HepG2 (cell line): ENCODE results near the gene EEF1A2. TPM values are rescaled to one million over a fixed set of nuclear protein-coding genes. Genes with fewer than 3 reads are reported as not detected.
A peak's percentile ranks its signal among the peaks of the same experiment; 100 is the strongest.

ENCODE experiments used
- ATAC-seq: fragments of 200-7000 bp; cut with Tn5 transposase; 3 replicates; pipeline ENCODE4 v1.9.1; 2020; ENCODE audit warnings: mild to moderate bottlenecking, moderate library complexity
- BruUV-seq: library from RNA; stranded (reverse); fragments of 400-500 nt; replicated peaks from 2 replicates; lab custom pipeline; 2021; lab: Mats Ljungman, UMichigan
- CTCF ChIA-PET: fragments of 300-600 bp; formaldehyde crosslinking; extraction: SDS; loops from one replicate; lab custom pipeline; 2021; ENCODE audit warnings: low total read pairs, inconsistent platforms, low intra/inter-chr PET ratio; lab: Yijun Ruan, JAX
- POLR2A ChIA-PET: fragments of 350-600 bp; sonication (Branson Sonifier 250); formaldehyde crosslinking; loops from one replicate; lab custom pipeline; 2020; ENCODE audit warnings: antibody characterized with exemption, inconsistent platforms; lab: Yijun Ruan, JAX
- DNase-seq: peaks from one replicate; pipeline ENCODE4 v3.0.0-alpha.2; 2015; ENCODE audit warnings: low spot score
- FAIRE-seq: peaks from 3 replicates; lab custom pipeline; 2011; peaks lifted over from hg19 to GRCh38; lab: Jason Lieb, UNC
- H2AFZ ChIP-seq: one replicate; pipeline ENCODE4 v1.6.1; 2011; ENCODE audit warnings: low read length, inconsistent platforms
- H3K27ac ChIP-seq: fragments of 300-600 bp; 3 replicates; pipeline ENCODE4 v1.8.0; 2011; ENCODE audit warnings: mixed run types, mild to moderate bottlenecking, mixed read lengths, low read length, inconsistent platforms; ENCODE audit not compliant: insufficient read depth; ENCODE audit errors: extremely low read length
- H3K27me3 ChIP-seq, 2 experiments: fragments of 200-600 bp in 1 of 2; 2 replicates in 1 of 2; 3 replicates in 1 of 2; pipeline versions ENCODE4 v1.6.0 to v1.8.0; 2011; ENCODE audit warnings: low read length in 2 of 2, mild to moderate bottlenecking in 2 of 2, moderate library complexity in 2 of 2, inconsistent platforms in 1 of 2; ENCODE audit not compliant: insufficient read depth in 2 of 2, control insufficient read depth in 1 of 2
- H3K36me3 ChIP-seq, 2 experiments: fragments of 200-600 bp in 1 of 2; replicated peaks in 1 of 2; 2 replicates in 1 of 2; 3 replicates in 1 of 2; pipeline versions ENCODE4 v1.5.1 to v1.8.0; 2011; ENCODE audit warnings: low read length in 2 of 2, inconsistent platforms in 1 of 2; ENCODE audit not compliant: insufficient read depth in 2 of 2, control insufficient read depth in 1 of 2
- H3K4me1 ChIP-seq: 2 replicates; pipeline ENCODE4 v1.5.1; 2012; ENCODE audit warnings: low read length, inconsistent platforms; ENCODE audit not compliant: insufficient read depth
- H3K4me2 ChIP-seq: 2 replicates; pipeline ENCODE4 v1.6.0; 2011; ENCODE audit warnings: low read depth, low read length, inconsistent platforms
- H3K4me3 ChIP-seq, 3 experiments: fragments of 200-600 bp in 1 of 3; sonication (generic), shearing (Covaris generic) in 1 of 3; replicated peaks in 1 of 3; 2 replicates each; pipeline ENCODE4 v1.5.1; 2011 to 2016; ENCODE audit warnings: low read length in 3 of 3, inconsistent platforms in 2 of 3, low read depth in 2 of 3, mild to moderate bottlenecking in 2 of 3, control low read depth in 1 of 3, mixed read lengths in 1 of 3; ENCODE audit not compliant: insufficient read depth in 1 of 3
- H3K79me2 ChIP-seq: one replicate; pipeline ENCODE4 v1.6.1; 2011; ENCODE audit warnings: low read length, inconsistent platforms; ENCODE audit not compliant: insufficient read depth
- H3K9ac ChIP-seq: 2 replicates; pipeline ENCODE4 v1.6.0; 2011; ENCODE audit warnings: mild to moderate bottlenecking, low read depth, low read length, inconsistent platforms; ENCODE audit not compliant: insufficient read depth
- H3K9me3 ChIP-seq: 2 replicates; pipeline ENCODE4 v1.5.1; 2012; ENCODE audit warnings: mild to moderate bottlenecking, low read length
- H4K20me1 ChIP-seq: 2 replicates; pipeline ENCODE4 v1.6.0; 2011; ENCODE audit warnings: inconsistent platforms, mild to moderate bottlenecking, low read length, moderate library complexity; ENCODE audit not compliant: insufficient read depth
- HDAC6 ChIP-seq: fragments of 200-600 bp; sonication (generic); IDR thresholded peaks from 2 replicates; pipeline ENCODE4 v1.7.0; 2017; ENCODE audit warnings: mild to moderate bottlenecking, antibody characterized with exemption, low read length, low read depth
- HMGXB4 ChIP-seq, 2 experiments: sonication (generic) in 1 of 2; formaldehyde crosslinking in 1 of 2; IDR thresholded peaks; 2 replicates each; pipeline versions ENCODE4 v1.4.0 to v1.6.1; 2018 to 2020; ENCODE audit warnings: missing genetic modification reagents in 2 of 2, borderline replicate concordance in 1 of 2, low read depth in 1 of 2, mild to moderate bottlenecking in 1 of 2, missing biosample characterization in 1 of 2
- HNF1A ChIP-seq, 2 experiments: sonication (generic) in 1 of 2; formaldehyde crosslinking in 1 of 2; IDR thresholded peaks; 2 replicates each; pipeline versions ENCODE4 v1.4.0 to v1.6.1; 2016 to 2020; ENCODE audit warnings: borderline replicate concordance in 1 of 2, low read depth in 1 of 2, mild to moderate bottlenecking in 1 of 2, missing genetic modification reagents in 1 of 2
- PCBP1 ChIP-seq: fragments of 200-400 bp; formaldehyde crosslinking; IDR thresholded peaks from 2 replicates; pipeline ENCODE4 v1.6.1; 2017; ENCODE audit warnings: mild to moderate bottlenecking, low read depth, low read length, borderline replicate concordance
- ZNF253 ChIP-seq: sonication (generic); formaldehyde crosslinking; IDR thresholded peaks from 2 replicates; pipeline ENCODE4 v1.8.0; 2022; ENCODE audit warnings: mild to moderate bottlenecking, missing genetic modification reagents, borderline replicate concordance
- ZNF44 ChIP-seq: sonication (generic); formaldehyde crosslinking; IDR thresholded peaks from 2 replicates; pipeline ENCODE4 v1.5.1; 2020; ENCODE audit warnings: mild to moderate bottlenecking, missing genetic modification reagents
- ZNF660 ChIP-seq: sonication (generic); formaldehyde crosslinking; IDR thresholded peaks from 2 replicates; pipeline ENCODE4 v1.5.1; 2020; ENCODE audit warnings: mild to moderate bottlenecking, low read depth, missing genetic modification reagents, borderline replicate concordance
- ZSCAN20 ChIP-seq: sonication (generic); formaldehyde crosslinking; IDR thresholded peaks from 2 replicates; pipeline ENCODE4 v1.4.0; 2020; ENCODE audit warnings: missing genetic modification reagents, mild to moderate bottlenecking, borderline replicate concordance
- WGBS: methylation state at CpG from one replicate; pipeline ENCODE4 v1.1.6; 2017; ENCODE audit warnings: low lambda C conversion rate; 5-methylcytosine and 5-hydroxymethylcytosine counted together
- in situ Hi-C: cut with HindIII; loops from 2 replicates; pipeline ENCODE4 v1.10.0; 2017; ENCODE audit warnings: low pct_unique_long_range_greater_than_20kb; ENCODE audit not compliant: extremely low pct_ligation_motif_present
- intact Hi-C: fragments of 100-400 bp; cut with micrococcal nuclease; formaldehyde crosslinking; loops from one replicate; pipeline ENCODE4 v1.10.0; 2022; ENCODE audit not compliant: unreplicated experiment
- polyA plus RNA-seq, 8 experiments: library from polyadenylated mRNA; depleted of rRNA in 3 of 8; stranded (reverse) in 7 of 8; unstranded in 1 of 8; fragments of >200 nt; fragmentation: Illumina TruSeq in 4 of 8; extraction: Trizol in 4 of 8; gene quantifications; 2 replicates each; pipeline versions ENCODE4 v1.2.1 to v1.2.3, GENCODE V29; 2011 to 2016; ENCODE audit warnings: low read depth in 4 of 8, missing spikeins in 1 of 8, mixed read lengths in 1 of 8; ENCODE audit not compliant: insufficient read depth in 1 of 8
- total RNA-seq, 5 experiments: library from RNA; depleted of rRNA; stranded (reverse); fragments of >200 nt; fragmentation: Illumina TruSeq; extraction: Trizol; gene quantifications; 2 replicates each; pipeline ENCODE4 v1.2.3, GENCODE V29; 2016; ENCODE audit warnings: low read depth in 1 of 5
- TF ChIP-seq, protein P1 (sequence below): sonication (generic); formaldehyde crosslinking; IDR thresholded peaks from 2 replicates; pipeline ENCODE4 v1.5.1; 2020; ENCODE audit warnings: mild to moderate bottlenecking, moderate library complexity, missing genetic modification reagents
- TF ChIP-seq, protein P2 (sequence below): IDR thresholded peaks from 2 replicates; pipeline ENCODE4 v1.6.1; 2016; ENCODE audit warnings: missing compliant biosample characterization, missing genetic modification reagents, borderline replicate concordance

EEF1A2 gene
- total and polyA plus RNA-seq, 2 of the 13 experiments (the other 11 are each of a cell fraction or from before 2014, with no cell fraction given) = 0.44 to 0.87 TPM

- ChIA-PET CTCF (interaction anchor here (1.1 to 2.7 kb wide), 6 partner anchors 35 to 531 kb away, joined by 3 to 29 read pairs (median 8); partner anchors contain the start of genes HELZ2 and TPD52L2), POLR2A (interaction anchor here (0.7 to 2.7 kb wide), 27 partner anchors 8 to 543 kb away, joined by 3 to 26 read pairs (median 5); partner anchors contain the start of genes GMEB2, HELZ2, LIME1 and PPDPF)
- ATAC-seq (peak; percentile 50), FAIRE-seq (no peak), DNase-seq (peak; percentile 67)
- H3K27ac ChIP-seq = no peak overlapping the region
- intact Hi-C loops = loop anchor here (1.0 to 10.0 kb wide), 7 partner anchors 35 to 434 kb away; partner anchors contain the start of genes GMEB2, LIME1, RTEL1 and SLC2A4RG
- H2AFZ ChIP-seq = no peak overlapping the region
- peaks cover 48% of the 10 kb centered on the region for H3K4me1 ChIP-seq
- no peaks in the 10 kb centered on the region for H3K9me3 ChIP-seq
- no peaks in the 10 kb centered on the region for H4K20me1 ChIP-seq
- no peaks in the 10 kb centered on the region for H3K79me2 ChIP-seq
- H3K27me3 ChIP-seq = peaks cover 49 to 69% of the 10 kb centered on the region in 2 experiments
- peak overlapping the region; percentile 89 for H3K4me2 ChIP-seq
- H3K36me3 ChIP-seq = no peaks in the 10 kb centered on the region
- no TSS peak for BruUV-seq
- in situ Hi-C loops = loop anchor here (5.0 kb wide), 1 partner anchor 39 kb away; no protein-coding TSS in a partner anchor
- 0 out of 2 replicates have a peak overlapping the region, but pooled peaks have one; percentile 53 for H3K9ac ChIP-seq
- 23% methylated on average over 26 of the region's 27 CpGs for WGBS
- H3K4me3 ChIP-seq = peak overlapping the region; percentile 37 to 76 (median 64); a peak in 4 of 6 replicates
- TF ChIP-seq HNF1A (IDR thresholded peaks at IDR 0.05; ENCODE audit: low read depth) = no peak
- 0 out of 2 replicates have a peak, but pooled peaks have one; percentile 2 for TF ChIP-seq HNF1A (CRISPR knock-in tag; IDR thresholded peaks at IDR 0.05; ENCODE audit: borderline replicate concordance)
- TF ChIP-seq, protein P1, sequence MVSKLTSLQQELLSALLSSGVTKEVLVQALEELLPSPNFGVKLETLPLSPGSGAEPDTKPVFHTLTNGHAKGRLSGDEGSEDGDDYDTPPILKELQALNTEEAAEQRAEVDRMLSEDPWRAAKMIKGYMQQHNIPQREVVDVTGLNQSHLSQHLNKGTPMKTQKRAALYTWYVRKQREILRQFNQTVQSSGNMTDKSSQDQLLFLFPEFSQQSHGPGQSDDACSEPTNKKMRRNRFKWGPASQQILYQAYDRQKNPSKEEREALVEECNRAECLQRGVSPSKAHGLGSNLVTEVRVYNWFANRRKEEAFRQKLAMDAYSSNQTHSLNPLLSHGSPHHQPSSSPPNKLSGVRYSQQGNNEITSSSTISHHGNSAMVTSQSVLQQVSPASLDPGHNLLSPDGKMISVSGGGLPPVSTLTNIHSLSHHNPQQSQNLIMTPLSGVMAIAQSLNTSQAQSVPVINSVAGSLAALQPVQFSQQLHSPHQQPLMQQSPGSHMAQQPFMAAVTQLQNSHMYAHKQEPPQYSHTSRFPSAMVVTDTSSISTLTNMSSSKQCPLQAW (CRISPR knock-in tag) = peak; percentile 5
- TF ChIP-seq, protein P2, sequence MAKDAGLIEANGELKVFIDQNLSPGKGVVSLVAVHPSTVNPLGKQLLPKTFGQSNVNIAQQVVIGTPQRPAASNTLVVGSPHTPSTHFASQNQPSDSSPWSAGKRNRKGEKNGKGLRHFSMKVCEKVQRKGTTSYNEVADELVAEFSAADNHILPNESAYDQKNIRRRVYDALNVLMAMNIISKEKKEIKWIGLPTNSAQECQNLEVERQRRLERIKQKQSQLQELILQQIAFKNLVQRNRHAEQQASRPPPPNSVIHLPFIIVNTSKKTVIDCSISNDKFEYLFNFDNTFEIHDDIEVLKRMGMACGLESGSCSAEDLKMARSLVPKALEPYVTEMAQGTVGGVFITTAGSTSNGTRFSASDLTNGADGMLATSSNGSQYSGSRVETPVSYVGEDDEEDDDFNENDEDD (CRISPR knock-in tag) = peak; percentile 4; the same call in 1 of the 2 replicates
- TF ChIP-seq ZSCAN20 (CRISPR knock-in tag) = peak; percentile 13; the same call in 1 of the 2 replicates
- TF ChIP-seq HDAC6 = no peak
- TF ChIP-seq ZNF44 (CRISPR knock-in tag) = no peak; the same call in 1 of the 2 replicates
- TF ChIP-seq PCBP1 = peak; percentile 76
- TF ChIP-seq ZNF660 (CRISPR knock-in tag) = no peak
- TF ChIP-seq ZNF253 (CRISPR knock-in tag) = no peak
- peak in 1 of 2 experiments; percentile 58; a peak in 1 of 4 replicates for TF ChIP-seq HMGXB4 (CRISPR knock-in tag; IDR thresholded peaks at IDR 0.05; ENCODE audit: borderline replicate concordance in 1 of 2, low read depth in 1 of 2)
These were observed 39.6 kb upstream of the EEF1A2 start for GRCh38 chr20:63538204-63539091.
